K562 (cell line): ENCODE measurements around the gene C2orf76. TPM values are rescaled to one million over a fixed set of nuclear protein-coding genes. Genes with fewer than 3 reads are reported as not detected.

Experiments used
- CBFA2T2 ChIP-seq: fragments of 450-650 bp; conservative IDR thresholded peaks from 2 replicates; pipeline ENCODE4 v1.6.1; 2017; ENCODE audit warnings: mild to moderate bottlenecking
- CGGBP1 ChIP-seq: fragments of 250-450 bp; sonication (Bioruptor Pico); IDR thresholded peaks from 2 replicates; pipeline ENCODE4 v1.9.0; 2021; ENCODE audit warnings: mild to moderate bottlenecking
- ELF2 ChIP-seq: fragments of 250-450 bp; sonication (Bioruptor Pico); IDR thresholded peaks from 2 replicates; pipeline ENCODE4 v1.5.0; 2021; ENCODE audit warnings: mild to moderate bottlenecking
- FOS ChIP-seq: IDR thresholded peaks from 3 replicates; pipeline ENCODE4 v1.6.1; 2011; ENCODE audit not compliant: insufficient read length; ENCODE audit errors: extremely low read depth
- GABPB1 ChIP-seq: sonication (generic); formaldehyde crosslinking; IDR thresholded peaks from 2 replicates; pipeline ENCODE4 v1.8.0; 2022; ENCODE audit warnings: mild to moderate bottlenecking, missing genetic modification reagents
- HCFC1 ChIP-seq: IDR thresholded peaks from 2 replicates; pipeline ENCODE4 v1.6.1; 2012; ENCODE audit warnings: low read depth, low read length, improper control_type of control experiment
- HDAC1 ChIP-seq, 2 experiments: fragments of 450-650 bp; IDR thresholded peaks; 2 replicates each; pipeline ENCODE4 v1.6.1; 2016 to 2017; ENCODE audit warnings: inconsistent platforms in 1 of 2, mild to moderate bottlenecking in 1 of 2, moderate library complexity in 1 of 2
- HOXB6 ChIP-seq: fragments of 250-450 bp; sonication (Bioruptor Pico); IDR thresholded peaks from 2 replicates; pipeline ENCODE4 v1.5.1; 2022; ENCODE audit warnings: mild to moderate bottlenecking, borderline replicate concordance
- KDM1A ChIP-seq, 2 experiments: fragments of 450-650 bp; IDR thresholded peaks; 2 replicates each; pipeline ENCODE4 v1.6.1; 2016; ENCODE audit warnings: mild to moderate bottlenecking in 2 of 2
- KLF1 ChIP-seq: fragments of 450-650 bp; IDR thresholded peaks from 2 replicates; pipeline ENCODE4 v1.6.1; 2016; ENCODE audit warnings: missing genetic modification characterization, missing compliant biosample characterization
- MTA2 ChIP-seq: fragments of 450-650 bp; IDR thresholded peaks from 2 replicates; pipeline ENCODE4 v1.6.1; 2016; ENCODE audit warnings: low read depth
- MTF1 ChIP-seq: fragments of 250-450 bp; sonication (Bioruptor Pico); IDR thresholded peaks from 2 replicates; pipeline ENCODE4 v1.9.0; 2021; ENCODE audit warnings: moderate library complexity, mild to moderate bottlenecking, inconsistent platforms, borderline replicate concordance
- PHB ChIP-seq: fragments of 250-450 bp; sonication (Bioruptor Pico); IDR thresholded peaks from 2 replicates; pipeline ENCODE4 v1.5.0; 2021
- PHB2 ChIP-seq: fragments of 450-650 bp; IDR thresholded peaks from 2 replicates; pipeline ENCODE4 v1.6.1; 2017; ENCODE audit warnings: low read depth
- POLR2A ChIP-seq: fragments of 450-650 bp; conservative IDR thresholded peaks from 2 replicates; pipeline ENCODE4 v1.6.1; 2016
- RCOR1 ChIP-seq, 2 experiments: IDR thresholded peaks; 2 replicates each; pipeline ENCODE4 v1.6.1; 2012; ENCODE audit warnings: low read depth in 2 of 2, low read length in 2 of 2, borderline replicate concordance in 1 of 2, improper control_type of control experiment in 1 of 2
- RNF219 ChIP-seq: fragments of 250-450 bp; sonication (Bioruptor Pico); IDR thresholded peaks from 2 replicates; pipeline ENCODE4 v1.5.0; 2022; ENCODE audit warnings: mild to moderate bottlenecking
- SREBF1 ChIP-seq: fragments of 150-350 bp; IDR thresholded peaks from 2 replicates; pipeline ENCODE4 v1.6.1; 2014; ENCODE audit warnings: antibody characterized with exemption, low read depth, low read length, borderline replicate concordance
- TEAD1 ChIP-seq, 2 experiments: fragments of 450-650 bp in 1 of 2; sonication (generic) in 1 of 2; formaldehyde crosslinking; IDR thresholded peaks; 2 replicates each; pipeline versions ENCODE4 v1.4.0 to v1.8.0; 2020 to 2022; ENCODE audit warnings: mild to moderate bottlenecking in 2 of 2, missing genetic modification reagents in 1 of 2
- ZC3H11A ChIP-seq: IDR thresholded peaks from 2 replicates; pipeline ENCODE4 v1.6.1; 2012; ENCODE audit warnings: low read depth, low read length, improper control_type of control experiment
- ZFP1 ChIP-seq: fragments of 450-650 bp; formaldehyde crosslinking; IDR thresholded peaks from 2 replicates; pipeline ENCODE4 v1.4.0; 2020; ENCODE audit warnings: mild to moderate bottlenecking, mixed read lengths
- ZNF165 ChIP-seq: fragments of 250-450 bp; sonication (Bioruptor Pico); IDR thresholded peaks from 2 replicates; pipeline ENCODE4 v1.4.0; 2020; ENCODE audit warnings: borderline replicate concordance
- ZNF175 ChIP-seq: fragments of 200-800 bp; sonication (Bioruptor generic); IDR thresholded peaks from 2 replicates; pipeline ENCODE4 v1.6.1; 2016; ENCODE audit warnings: low read depth, mild to moderate bottlenecking, missing genetic modification characterization, missing compliant biosample characterization
- ZNF311 ChIP-seq: fragments of 250-450 bp; sonication (Bioruptor Pico); IDR thresholded peaks from 2 replicates; pipeline ENCODE4 v1.4.0; 2020; ENCODE audit warnings: mild to moderate bottlenecking, moderate library complexity
- ZNF639 ChIP-seq, 2 experiments: fragments of 200-800 bp in 1 of 2; sonication (Bioruptor generic) in 1 of 2; sonication (generic) in 1 of 2; formaldehyde crosslinking in 1 of 2; IDR thresholded peaks in 1 of 2; conservative IDR thresholded peaks in 1 of 2; 2 replicates each; pipeline versions ENCODE4 v1.5.0 to v1.6.1; 2016 to 2020; ENCODE audit warnings: missing compliant biosample characterization in 1 of 2, missing genetic modification characterization in 1 of 2, missing genetic modification reagents in 1 of 2
- polyA plus RNA-seq, 8 experiments: library from polyadenylated mRNA; depleted of rRNA in 4 of 8; stranded (reverse) in 5 of 8; unstranded in 3 of 8; fragments of >200 nt; fragmentation: Nextera tagmentation in 2 of 8; fragmentation: Illumina TruSeq in 1 of 8; extraction: Ambion mirVana in 2 of 8; extraction: Trizol in 1 of 8; gene quantifications; 2 replicates each; pipeline versions ENCODE4 v1.2.1 to v1.2.3, GENCODE V29; 2011 to 2014; ENCODE audit warnings: inconsistent platforms in 1 of 8, missing spikeins in 1 of 8
- total RNA-seq, 7 experiments: library from RNA; depleted of rRNA in 6 of 7; stranded (reverse); fragments of >200 nt in 6 of 7; fragmentation: Illumina TruSeq in 2 of 7; extraction: Trizol in 2 of 7; gene quantifications; 2 replicates each; pipeline versions ENCODE4 v1.2.1 to v1.2.3, GENCODE V29; 2011 to 2021; ENCODE audit warnings: low replicate concordance in 1 of 7

Gene C2orf76
- total and polyA plus RNA-seq, 9 of the 15 experiments (the other 6 are each of a cell fraction or from before 2014, with no cell fraction given): 4.8 to 26.2 (median 14.5) TPM

DNA sequence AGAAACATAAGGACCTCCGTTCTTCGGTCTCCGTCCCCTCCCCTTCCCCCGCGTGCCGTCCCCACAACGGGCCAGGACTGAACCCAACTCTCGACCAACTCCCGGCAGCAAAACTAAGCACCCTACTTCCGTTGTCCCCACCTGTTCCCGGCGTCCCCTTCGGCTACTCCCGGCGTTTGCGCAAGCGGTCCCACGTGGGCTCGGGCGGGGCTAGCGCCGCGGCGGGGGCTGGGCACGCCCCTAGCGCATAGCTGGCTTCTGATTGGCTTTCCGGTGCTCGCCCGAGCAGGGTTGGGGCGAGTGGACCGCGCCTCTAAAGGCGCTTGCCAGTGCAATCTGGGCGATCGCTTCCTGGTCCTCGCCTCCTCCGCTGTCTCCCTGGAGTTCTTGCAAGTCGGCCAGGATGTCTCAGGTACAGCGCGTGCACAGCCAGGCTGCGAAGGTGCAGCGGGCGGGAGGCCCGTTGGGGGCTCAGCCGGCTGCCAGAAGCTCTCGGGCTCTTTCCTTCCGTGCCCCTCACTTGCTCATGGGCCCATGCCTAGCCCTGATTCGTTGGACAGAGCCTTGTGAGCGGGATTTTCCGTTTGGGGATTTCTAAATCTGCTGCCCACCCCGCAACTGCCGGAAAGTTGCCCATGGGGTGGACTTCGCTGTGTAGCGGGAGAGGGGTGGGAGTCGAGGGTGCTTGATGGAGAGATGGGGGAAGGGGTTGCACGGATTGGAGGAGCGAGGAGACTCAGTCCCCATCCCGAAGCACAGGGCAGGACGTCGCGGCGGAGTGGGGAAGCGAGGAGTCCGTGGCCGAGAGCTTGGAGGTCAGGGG lies at the start of gene C2orf76, which contains the start of gene DBI (continued):
- peak; percentile 49; the same call in 1 of the 2 replicates for TF ChIP-seq HCFC1
- peak in 1 of 2 experiments; percentile 60; a peak in 2 of 4 replicates for TF ChIP-seq HDAC1 (IDR thresholded peaks at IDR 0.05)
- peak; percentile 14 for TF ChIP-seq FOS
- TF ChIP-seq CGGBP1 (CRISPR knock-in tag): no peak
- peak; percentile 52; the same call in 1 of the 2 replicates for TF ChIP-seq PHB (CRISPR knock-in tag)
- TF ChIP-seq POLR2A: peak; percentile 91
- TF ChIP-seq MTA2: no peak
- peak in 1 of 2 experiments; percentile 79; a peak in 1 of 4 replicates for TF ChIP-seq RCOR1 (IDR thresholded peaks at IDR 0.05; ENCODE audit: borderline replicate concordance in 1 of 2, low read depth in 2 of 2, low read length in 2 of 2)
- TF ChIP-seq SREBF1: peak; percentile 84
- no peak for TF ChIP-seq ZNF175 (CRISPR knock-in tag)
- 0 out of 4 replicates have a peak, but pooled peaks of 1 of the 2 experiments have one; percentile 23 for TF ChIP-seq TEAD1 (CRISPR knock-in tag; IDR thresholded peaks at IDR 0.05)
- no peak for TF ChIP-seq ZC3H11A
- no peak for TF ChIP-seq ZNF165 (CRISPR knock-in tag)
- TF ChIP-seq ELF2 (CRISPR knock-in tag): peak; percentile 81
- no peak for TF ChIP-seq HOXB6 (CRISPR knock-in tag)
- peak; percentile 81 to 86 for TF ChIP-seq KDM1A (IDR thresholded peaks at IDR 0.05)
- TF ChIP-seq PHB2: no peak
- TF ChIP-seq MTF1 (CRISPR knock-in tag): no peak
- 0 out of 2 replicates have a peak, but pooled peaks have one; percentile 60 for TF ChIP-seq GABPB1 (CRISPR knock-in tag)
- TF ChIP-seq ZFP1: no peak
- TF ChIP-seq ZNF311 (CRISPR knock-in tag): no peak
- peak in 1 of 2 experiments; percentile 74; a peak in 2 of 4 replicates for TF ChIP-seq ZNF639 (CRISPR knock-in tag; conservative IDR thresholded peaks at IDR 0.05 in 1 of 2, IDR thresholded peaks at IDR 0.05 in 1 of 2)
- peak; percentile 41; the same call in 1 of the 2 replicates for TF ChIP-seq CBFA2T2
- TF ChIP-seq RNF219 (CRISPR knock-in tag): no peak
- TF ChIP-seq KLF1 (tag): peak; percentile 35; the same call in 1 of the 2 replicates
